GM19023 (cell line): ENCODE data around the gene MACROD2.

Experiments used
- ATAC-seq: cut with Tn5 transposase; IDR thresholded peaks from one replicate; pipeline ENCODE4 v1.9.1; 2021; ENCODE audit warnings: mild to moderate bottlenecking, moderate library complexity; ENCODE audit not compliant: unreplicated experiment

MACROD2 gene

DNA sequence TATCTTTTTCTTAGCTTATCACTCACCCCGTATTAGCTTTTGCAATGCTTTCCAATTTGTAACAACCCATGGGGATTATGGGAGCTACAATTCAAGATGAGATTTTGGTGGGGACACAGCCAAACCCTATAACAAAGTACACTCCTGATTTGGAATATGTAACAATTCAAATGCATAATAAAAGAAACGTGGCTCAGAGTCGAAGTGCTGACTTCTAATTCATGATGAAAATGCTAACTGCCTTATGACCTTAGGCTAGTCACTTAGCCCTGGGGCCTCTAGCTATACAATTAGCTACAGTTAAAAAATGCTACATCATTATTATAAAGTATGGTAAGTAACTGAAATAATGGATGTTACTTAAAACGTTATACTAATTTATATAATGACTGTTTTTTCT, 1297.1 kb downstream of the MACROD2 start:
- no peak for ATAC-seq

GRCh38 chr20:15296422-15296821, 1301.1 kb downstream of the MACROD2 start:
- ATAC-seq = no peak

DNA sequence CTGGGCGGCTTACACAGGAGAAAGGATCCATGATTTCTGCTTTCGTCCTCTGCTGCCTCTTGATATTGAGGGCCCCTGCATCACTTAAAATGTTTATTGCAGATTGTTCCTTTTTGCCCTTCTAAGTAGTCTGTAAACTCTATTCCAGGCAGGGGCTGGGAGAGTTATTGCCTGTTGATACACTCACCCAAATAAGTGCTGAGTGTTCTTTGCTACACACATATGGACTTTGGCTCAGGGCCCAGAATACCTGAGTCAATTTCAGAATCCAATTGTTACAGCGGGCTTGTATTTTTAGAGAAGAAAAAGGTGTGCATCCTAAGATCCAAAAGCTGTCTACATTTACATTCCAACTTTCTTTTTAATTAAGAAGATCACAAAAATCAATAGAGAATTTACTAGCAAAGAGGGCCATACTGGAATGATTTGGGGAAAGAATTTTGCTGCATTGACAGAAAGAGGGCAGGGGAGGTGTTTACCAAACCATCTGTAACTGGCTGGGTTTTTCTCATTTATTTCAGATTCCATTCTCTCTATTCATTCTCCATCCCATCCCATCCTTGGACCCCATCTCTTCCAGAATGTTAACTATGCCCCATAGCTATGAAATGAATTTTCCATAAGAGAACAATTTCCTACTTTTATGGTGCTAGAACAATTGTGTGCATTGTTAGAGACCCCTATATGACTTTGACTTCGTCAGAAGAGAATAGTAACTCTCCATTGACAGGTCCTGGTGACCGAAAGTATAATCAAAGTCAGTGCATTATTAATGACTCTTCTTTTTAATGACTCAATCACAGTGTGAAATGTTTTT, 1302.0 kb downstream of the MACROD2 start:
- no peak for ATAC-seq

- no peak for ATAC-seq
Measured at GRCh38 chr20:15302075-15302474, 1306.8 kb downstream of the MACROD2 start.

DNA sequence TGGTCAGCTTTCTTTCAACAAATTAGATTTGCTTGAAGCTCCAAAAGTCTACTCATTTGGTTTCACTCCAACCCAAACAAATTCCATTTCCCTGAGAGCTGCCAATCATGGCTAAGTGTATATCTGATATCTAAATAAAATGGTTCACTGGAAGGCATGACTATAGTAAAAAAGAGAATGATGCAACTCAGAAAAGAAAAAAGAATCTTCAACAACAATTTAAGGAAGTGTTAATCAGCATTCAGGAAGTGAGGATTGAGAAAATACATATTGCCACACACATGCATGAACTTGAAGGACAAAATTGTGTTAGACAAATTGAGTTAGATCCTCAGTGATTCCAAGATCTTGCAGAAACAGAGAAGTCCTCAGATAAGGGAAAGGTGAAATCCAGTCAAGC, 1315.0 kb downstream of the MACROD2 start:
- no peak for ATAC-seq

- ATAC-seq = no peak
Measured at GRCh38 chr20:15316556-15316955, 1321.2 kb downstream of the MACROD2 start.

DNA sequence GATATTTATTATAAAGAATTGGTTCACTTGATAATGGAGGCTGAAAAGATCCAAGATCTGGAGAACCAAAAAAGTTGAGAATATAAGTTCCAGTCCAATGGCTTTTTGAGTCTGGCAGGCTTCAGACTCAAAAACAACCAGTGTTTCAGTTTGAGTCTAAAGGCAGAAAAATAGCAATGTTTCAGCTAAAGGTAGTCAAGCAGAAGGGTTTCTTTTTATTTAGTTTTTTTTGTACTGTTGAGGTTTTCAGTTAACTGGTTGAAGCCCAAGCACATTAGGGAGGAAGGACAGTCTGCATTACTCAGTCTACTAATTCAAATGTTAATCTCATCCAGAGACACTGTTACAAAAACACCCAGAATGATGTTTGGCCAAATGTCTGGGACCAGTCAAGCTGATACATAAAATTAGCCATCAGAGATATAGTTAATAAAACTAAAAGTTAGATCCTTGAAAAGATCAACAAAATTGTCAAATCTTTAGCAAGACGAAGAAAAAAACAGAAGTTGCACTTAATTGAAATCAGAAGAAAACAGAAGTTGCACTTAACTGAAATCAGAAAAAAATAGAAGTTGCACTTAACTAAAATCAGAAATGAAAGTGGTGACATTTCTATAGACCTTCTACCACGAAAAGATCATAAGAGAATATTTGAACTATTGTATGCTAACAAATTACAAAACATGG, 1322.4 kb downstream of the MACROD2 start:
- peak; percentile 79 for ATAC-seq

DNA sequence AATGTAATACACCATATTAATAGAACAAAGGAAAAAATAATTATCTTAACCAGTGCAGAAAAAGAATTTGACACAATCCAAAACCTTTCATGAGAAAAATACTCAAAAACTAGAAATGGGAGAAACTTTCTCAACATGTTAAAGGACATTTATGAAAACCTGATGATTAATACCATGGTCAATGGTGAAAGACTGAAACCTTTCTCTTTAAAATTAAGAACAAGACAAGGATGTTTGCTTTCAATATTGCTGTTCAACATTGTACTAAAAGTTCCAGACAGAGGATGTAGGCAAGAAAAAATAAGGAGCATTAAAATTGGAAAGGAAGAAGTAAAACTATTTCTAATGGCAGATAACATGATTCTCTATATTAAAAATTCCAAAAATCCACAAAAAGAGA, 1323.4 kb downstream of the MACROD2 start:
- ATAC-seq = no peak

- no peak for ATAC-seq
Measured at GRCh38 chr20:15319439-15319838, 1324.1 kb downstream of the MACROD2 start.

DNA sequence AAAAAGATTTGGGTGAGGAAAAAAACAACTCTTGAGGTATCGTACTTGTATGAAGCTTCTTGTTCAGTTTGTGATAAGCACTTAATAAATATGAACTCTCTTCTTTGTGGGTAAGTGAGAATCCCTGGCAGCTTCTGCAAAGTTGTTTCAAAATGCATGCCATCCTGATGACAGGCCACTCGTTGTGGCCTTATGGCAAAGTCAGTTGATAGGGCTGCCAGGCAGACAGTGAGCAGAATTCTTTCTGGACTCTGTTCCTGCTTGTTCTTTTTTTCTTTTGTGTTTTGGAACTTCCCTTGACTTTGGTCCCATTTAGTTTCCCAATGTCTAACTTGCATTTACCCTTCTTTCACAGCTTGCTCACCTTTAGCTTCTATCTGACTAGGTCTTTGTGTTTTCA, 1325.6 kb downstream of the MACROD2 start:
- ATAC-seq = no peak

- ATAC-seq = no peak
Measured at GRCh38 chr20:15327123-15327522, 1331.8 kb downstream of the MACROD2 start.

DNA sequence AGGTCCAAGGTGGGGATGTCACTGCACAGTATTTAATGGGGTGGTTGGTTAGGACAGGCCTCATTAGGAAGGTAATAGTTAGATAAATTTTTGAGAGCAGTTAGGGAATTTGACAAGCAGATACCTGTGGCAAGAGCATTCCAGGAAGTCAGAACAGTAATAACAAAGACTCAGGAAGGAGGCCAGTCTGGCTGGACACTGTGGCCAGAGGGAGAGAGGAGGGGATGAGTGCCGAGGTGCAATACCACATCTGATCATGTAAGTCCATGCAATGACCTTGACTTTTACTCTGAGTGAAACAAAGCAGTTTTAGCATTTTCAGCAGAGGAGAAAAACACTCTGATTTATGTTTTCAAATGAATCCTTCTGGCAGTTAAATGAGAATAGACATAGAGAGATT, 1332.8 kb downstream of the MACROD2 start:
- ATAC-seq = no peak

DNA sequence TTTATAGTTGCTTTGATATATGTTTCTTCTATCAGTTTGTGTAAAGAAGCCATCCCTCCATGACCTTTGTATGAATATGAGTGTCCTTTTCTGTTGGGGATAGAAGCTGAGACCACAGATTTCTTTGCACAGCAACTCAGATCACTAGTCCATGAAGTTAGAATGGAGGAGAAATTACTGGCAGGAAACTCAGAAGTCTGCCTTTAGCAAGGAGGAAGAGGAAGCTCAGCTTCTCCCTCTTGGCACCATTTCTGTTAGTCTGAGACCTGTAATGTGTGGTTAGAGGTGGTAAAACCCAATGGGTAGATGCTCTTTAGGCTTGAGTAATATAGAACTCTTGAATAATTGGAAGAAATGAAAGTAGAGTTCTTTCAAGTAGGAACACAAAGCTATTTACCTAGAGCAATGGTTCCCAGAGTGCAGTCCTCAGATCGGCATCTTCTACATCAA, 1337.4 kb downstream of the MACROD2 start:
- peak; percentile 76 for ATAC-seq

- ATAC-seq = peak; percentile 55
Measured at GRCh38 chr20:15333170-15333569, 1337.9 kb downstream of the MACROD2 start.

DNA sequence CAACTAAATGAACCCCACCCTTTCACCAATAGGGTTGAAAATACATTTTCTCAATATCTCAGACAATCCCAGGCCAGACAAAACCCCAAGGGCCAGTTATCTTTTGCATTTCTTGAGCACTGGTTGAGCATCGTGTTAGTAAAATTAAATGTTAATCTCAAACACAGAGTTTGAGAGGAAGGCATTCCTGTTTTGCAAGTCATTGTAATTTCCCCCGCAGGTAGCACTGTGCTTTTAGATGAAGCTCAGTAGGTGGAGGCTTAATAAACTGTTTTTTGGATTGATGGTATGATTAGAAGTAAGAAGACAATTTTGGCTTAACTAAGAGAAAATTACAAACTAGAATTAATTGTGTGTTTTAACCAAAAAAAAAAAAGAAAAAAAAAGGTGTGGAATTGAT, 1340.7 kb downstream of the MACROD2 start:
- ATAC-seq = no peak

DNA sequence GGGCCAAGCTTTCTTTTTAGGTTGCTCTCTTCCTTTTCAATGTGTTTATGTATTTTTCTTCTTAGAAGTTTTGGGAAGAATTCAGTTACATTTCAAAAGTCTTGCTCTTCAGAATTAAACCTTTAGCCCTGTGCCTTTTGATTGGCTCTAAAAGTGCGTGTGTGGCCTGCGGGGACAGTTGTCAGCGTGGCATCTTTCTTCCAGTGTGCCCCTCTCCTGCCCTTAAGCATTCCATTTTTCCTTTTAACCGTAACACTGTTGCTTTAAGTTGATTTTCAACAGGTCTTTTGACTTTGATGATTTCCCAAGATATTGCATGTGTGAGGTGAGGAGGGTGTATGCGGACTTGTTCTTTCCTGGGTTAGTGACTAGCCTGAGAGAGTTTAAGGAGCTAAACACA, 1341.2 kb downstream of the MACROD2 start:
- no peak for ATAC-seq

DNA sequence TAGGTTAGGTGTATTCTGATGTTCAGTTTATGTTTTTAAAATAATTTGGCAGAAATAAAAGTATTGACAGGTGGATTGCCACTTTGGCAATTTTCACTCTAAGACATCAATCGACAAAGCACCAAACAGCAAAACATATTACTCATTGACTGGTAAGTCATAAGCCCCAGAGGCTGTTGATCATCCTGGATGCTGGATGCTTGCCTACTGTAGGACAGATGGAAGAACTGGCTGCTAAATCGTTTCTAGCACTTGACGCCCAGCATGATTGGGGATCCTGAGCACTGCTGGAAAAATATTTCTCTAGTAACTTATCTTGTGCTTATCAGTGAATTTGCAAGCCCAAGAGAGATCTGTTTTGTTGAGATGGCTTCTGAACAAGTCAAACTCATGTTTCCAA, 1343.9 kb downstream of the MACROD2 start:
- no peak for ATAC-seq

- ATAC-seq = no peak
Measured at GRCh38 chr20:15342991-15343523, 1347.7 kb downstream of the MACROD2 start.

- ATAC-seq = no peak
Measured at GRCh38 chr20:15345287-15345686, 1350.0 kb downstream of the MACROD2 start.

DNA sequence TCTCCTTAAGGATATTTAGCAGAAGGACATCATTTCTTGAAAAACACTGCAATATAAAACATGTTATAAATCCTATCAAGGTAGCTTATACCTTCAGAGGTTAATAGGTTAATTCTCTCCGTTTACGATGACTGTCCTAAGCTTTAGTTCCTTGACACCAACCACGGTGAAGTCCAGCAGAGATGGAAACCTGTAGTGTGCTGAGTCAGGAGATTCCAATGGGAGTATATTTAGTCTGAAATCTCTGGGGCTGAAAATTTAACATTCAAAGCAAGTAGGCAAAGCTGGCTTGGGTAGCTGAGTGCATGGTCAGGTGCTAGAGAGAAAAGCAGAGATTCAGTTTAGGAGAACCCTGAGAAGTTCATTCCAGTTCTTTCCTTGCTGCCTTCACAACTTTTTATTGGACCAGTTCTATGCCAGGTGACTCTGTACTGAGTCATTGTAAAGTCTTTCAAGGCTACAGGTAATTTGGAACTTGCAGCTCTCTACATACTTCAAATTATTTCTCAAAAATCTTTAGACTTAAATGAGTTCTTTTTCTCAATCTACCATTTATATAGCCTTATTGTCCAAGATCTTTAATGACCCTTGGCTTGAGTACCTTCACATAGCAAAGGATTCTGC, 1351.5 kb downstream of the MACROD2 start:
- no peak for ATAC-seq

DNA sequence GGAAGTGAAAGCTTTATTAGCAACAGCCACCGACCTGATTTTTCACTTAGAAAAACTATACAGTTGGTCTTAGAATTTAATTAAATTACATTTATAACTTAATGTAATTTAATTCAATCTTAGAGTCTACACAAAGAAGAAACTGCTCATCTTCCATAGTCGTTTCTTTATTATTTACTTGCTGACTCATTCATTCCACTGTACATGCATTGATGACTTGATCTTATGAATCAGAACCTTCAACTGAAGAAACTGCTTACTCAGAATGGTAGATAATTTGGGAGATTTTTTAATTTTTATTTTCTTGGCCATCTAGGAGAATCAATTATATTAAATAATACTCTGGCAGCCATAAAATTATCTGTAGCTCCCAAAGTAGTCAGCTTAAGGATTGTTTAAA, 1363.7 kb downstream of the MACROD2 start:
- no peak for ATAC-seq

DNA sequence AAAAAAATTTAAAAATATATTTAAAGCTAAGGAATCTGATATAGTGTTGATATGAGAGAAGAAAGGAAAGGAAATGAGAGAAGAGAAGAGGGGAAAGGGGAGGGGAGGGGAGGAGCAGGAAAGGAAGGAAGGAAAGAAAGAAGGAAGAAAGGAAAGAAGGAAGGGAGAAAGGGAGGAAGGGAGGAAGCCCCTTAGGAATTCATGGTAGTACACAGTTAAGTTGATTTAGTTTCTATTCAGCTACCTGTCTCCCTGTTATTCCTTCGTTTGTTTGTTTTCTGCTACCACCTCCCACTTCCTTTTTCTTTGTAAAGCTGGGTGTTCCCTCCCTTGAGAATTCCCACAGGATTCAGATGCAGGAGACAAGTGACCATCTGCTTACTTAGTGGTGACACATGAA, 1367.5 kb downstream of the MACROD2 start:
- no peak for ATAC-seq
